Fibroblast of pulmonary artery (primary cell): ENCODE measurements around the gene LDLRAD4.

ENCODE experiments used
- DNase-seq: peaks from one replicate; pipeline ENCODE4 v3.0.0-alpha.2; 2010; ENCODE audit warnings: low read depth
- H3K4me3 ChIP-seq: replicated peaks from 2 replicates; pipeline ENCODE4 v1.5.1; 2011; ENCODE audit warnings: low read depth, mild to moderate bottlenecking, control low read depth, low read length, moderate library complexity
- TF ChIP-seq, protein P1 (sequence below): IDR thresholded peaks from 2 replicates; pipeline ENCODE4 v1.5.1; 2011; ENCODE audit warnings: mild to moderate bottlenecking, control low read depth, low read length, inconsistent platforms; ENCODE audit errors: missing control alignments

Gene LDLRAD4

DNA sequence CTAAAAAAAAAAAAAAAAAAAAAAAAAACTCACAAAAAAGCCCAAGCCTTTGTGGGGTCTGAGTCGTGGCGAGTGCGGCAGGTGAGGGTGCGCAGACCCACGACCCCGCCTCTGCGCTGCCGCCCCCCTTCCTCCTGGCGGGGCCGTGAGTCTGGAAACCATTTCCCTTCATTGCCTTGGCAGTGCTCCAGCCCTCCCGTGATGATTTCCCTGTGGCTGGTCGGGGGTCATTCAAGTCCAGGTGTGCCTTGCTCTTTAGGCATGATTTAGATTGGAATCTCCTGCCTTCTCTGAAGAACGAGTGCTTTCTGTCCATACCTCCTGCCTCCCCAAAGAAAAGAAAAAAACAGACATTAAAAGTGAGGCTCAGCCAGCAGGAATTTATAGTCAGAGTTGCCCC, 346.0 kb downstream of the LDLRAD4 start:
- TF ChIP-seq, protein P1, sequence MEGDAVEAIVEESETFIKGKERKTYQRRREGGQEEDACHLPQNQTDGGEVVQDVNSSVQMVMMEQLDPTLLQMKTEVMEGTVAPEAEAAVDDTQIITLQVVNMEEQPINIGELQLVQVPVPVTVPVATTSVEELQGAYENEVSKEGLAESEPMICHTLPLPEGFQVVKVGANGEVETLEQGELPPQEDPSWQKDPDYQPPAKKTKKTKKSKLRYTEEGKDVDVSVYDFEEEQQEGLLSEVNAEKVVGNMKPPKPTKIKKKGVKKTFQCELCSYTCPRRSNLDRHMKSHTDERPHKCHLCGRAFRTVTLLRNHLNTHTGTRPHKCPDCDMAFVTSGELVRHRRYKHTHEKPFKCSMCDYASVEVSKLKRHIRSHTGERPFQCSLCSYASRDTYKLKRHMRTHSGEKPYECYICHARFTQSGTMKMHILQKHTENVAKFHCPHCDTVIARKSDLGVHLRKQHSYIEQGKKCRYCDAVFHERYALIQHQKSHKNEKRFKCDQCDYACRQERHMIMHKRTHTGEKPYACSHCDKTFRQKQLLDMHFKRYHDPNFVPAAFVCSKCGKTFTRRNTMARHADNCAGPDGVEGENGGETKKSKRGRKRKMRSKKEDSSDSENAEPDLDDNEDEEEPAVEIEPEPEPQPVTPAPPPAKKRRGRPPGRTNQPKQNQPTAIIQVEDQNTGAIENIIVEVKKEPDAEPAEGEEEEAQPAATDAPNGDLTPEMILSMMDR: no peak
- H3K4me3 ChIP-seq: no peak overlapping the region

DNA sequence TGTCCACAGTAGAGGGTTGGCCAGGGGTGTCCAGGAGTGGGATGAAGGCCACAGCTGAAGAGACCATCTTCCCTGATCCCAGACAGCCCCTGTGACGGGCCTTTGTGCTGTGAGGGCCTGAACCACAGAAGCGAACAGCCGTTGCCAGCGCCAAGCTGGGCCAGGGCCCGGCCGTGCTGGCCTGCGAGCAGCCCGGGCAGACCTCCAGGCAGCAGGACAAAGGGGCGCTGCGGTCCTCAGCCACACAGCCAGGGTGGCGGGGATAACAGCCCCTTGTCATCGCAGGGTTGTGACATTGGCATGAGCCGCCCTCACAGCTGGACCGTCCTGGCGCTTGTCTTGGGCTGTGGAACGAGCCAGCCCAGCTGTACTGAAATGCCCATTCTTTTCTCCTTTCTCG, 346.7 kb downstream of the LDLRAD4 start:
- H3K4me3 ChIP-seq: no peak overlapping the region
- TF ChIP-seq, protein P1: no peak
- DNase-seq: no peak

More for the DNA sequence above, 346.0 kb downstream of the LDLRAD4 start:
- no peak for DNase-seq

DNA sequence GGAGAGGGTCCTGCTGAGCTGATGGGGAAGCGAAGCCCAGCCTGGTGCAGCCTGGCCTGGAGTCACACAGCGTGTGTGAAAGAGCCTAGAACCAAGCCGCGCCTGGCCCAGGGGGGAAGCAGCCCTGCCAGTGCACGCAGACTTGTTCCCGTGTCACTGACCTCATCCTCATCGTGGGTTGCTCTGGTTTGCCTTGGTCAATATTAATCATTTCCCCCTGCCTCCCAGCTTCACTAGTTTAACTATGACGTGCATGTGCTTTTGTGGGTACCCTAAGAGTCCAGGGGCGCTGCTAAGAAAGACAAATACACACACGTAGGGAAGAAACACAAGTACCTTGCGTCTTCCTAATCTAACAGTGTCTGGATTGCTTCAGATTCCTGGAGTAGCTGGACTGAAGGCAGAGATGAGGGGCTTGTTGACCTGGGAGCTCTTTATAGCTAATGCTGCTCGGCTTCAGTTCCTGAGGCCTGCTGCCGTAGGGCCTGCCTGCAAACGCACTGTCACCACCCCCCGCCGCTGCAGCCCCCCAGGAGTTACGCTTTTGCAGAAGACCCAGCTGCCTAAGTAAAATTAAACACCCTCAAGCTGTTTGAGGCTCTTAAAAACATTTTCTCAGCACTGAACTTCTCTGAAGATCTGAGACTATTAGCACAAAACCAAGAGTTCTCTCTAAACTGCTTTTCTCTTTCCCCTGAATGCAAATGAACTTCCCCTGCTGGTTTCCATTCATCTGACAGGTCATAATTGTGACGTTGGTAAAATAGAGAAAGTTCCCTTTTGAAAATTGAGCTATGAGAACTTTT, 348.6 kb downstream of the LDLRAD4 start:
- H3K4me3 ChIP-seq: no peak overlapping the region
- no peak for DNase-seq
- TF ChIP-seq, protein P1: no peak

DNA sequence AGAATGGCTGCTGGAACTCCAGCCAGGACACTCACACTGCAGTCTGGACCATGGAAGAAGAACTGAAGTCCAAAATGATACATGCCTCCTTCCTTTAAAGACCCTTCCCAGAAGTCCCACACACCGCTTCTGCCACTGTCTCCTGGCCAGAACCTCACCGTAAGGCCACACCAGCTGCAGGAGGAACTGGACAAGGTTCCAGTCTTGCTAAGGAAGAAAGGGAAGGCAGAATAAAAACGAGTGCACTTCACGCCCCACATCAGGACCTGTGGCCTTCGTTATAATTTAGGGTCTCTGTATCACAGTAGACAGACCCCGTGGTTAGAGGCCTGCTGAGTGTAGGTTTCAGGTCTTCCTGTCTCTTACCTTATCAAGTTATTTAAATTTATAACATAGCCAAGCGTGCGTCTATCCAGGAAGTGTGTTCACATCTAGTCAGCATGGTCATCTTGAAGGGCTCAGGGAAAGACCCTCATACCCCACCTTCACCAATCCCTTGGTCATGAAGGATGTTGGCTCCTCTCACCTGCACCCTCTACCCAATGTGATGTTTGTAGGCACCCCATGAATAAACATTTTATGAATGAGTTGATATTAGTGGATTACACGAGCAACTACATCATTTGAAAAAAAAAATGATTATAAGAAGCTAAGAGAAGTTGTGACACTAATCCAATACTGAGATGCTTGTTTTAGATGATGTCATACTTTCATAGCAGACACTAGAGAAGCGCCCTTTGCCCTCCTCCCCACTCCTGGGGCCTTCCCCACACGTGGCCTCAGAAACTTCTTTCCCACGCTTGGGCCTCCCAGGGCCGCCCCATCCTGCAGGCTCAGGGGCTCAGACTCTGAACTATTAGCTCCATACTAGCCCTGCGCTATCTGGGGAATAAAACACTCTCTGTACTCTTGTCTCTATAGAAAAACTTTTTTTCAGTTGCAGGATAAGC, 350.2 kb downstream of the LDLRAD4 start:
- no peak overlapping the region for H3K4me3 ChIP-seq
- TF ChIP-seq, protein P1: no peak
- DNase-seq: no peak

DNA sequence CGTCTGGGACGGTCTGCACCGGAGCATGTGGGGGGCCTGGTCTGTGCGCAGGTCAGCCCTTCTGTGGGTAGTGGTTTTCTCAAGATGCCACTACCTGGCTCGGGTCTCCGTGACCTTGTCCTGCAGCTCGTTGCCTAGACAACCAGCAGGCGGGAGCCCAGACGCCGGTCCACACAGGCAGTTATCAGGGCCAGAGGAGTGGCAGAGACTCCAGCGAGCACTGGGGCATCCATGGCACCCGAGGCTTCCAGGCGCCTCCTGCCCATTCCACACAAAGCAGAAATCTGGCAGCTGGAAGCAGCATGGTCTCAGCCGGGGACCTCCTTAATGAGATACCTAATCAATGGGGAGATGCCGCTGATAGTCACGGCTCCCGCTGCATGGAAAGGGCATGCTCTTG, 351.7 kb downstream of the LDLRAD4 start:
- DNase-seq: no peak
- H3K4me3 ChIP-seq: no peak overlapping the region
- TF ChIP-seq, protein P1: no peak

DNA sequence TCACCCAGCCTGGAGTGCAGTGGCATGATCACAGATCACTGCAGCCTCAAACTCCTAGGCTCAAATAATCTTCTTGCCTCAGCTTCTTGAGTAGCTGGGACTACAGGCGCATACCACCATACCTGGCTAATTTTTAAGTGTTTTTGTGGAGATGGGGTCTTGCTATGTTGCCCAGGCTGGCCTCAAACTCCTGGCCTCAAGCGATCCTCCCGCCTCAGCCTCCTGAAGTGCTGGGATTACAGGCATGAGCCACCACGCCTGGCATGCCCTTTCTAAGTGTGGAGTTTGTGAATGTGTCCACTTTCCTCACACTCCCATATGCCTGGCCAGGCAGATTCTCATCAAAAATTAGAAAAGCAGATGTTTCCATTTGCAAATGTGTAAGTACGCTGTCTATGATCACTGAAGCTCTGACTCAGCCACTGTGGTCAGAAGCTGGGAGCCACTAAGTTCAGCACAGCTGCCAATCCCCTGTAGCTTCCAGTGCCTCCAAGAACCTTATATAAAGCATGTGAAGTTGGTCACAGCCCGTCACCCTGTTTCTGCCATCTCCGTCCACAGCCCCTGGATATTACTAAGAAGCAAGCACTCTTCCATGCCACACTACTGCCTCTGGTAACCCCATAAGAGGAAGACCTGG, 352.4 kb downstream of the LDLRAD4 start:
- TF ChIP-seq, protein P1: no peak
- no peak for DNase-seq
- H3K4me3 ChIP-seq: no peak overlapping the region
